GM19438 (cell line): ENCODE results near the gene INSRR.

Experiments
- ATAC-seq: cut with Tn5 transposase; IDR thresholded peaks from one replicate; pipeline ENCODE4 v1.9.1; 2021; ENCODE audit warnings: low read depth; ENCODE audit not compliant: unreplicated experiment

The INSRR gene

GRCh38 chr1:156809711-156810366 is 49.1 kb downstream of the INSRR start:
- ATAC-seq, result no peak

GRCh38 chr1:156809281-156809680 is 49.6 kb downstream of the INSRR start:
- ATAC-seq, result no peak

GRCh38 chr1:156808186-156809030 is 50.5 kb downstream of the INSRR start:
- ATAC-seq, result no peak

- ATAC-seq, result no peak
These were observed 51.3 kb downstream of the INSRR start for GRCh38 chr1:156807627-156808026.

- ATAC-seq, result no peak
These were observed 52.1 kb downstream of the INSRR start for GRCh38 chr1:156806512-156807440.

- no peak for ATAC-seq
These were observed 53.0 kb downstream of the INSRR start for GRCh38 chr1:156805766-156806511.

GRCh38 chr1:156804572-156805243 is 54.2 kb downstream of the INSRR start:
- no peak for ATAC-seq

GRCh38 chr1:156804026-156804425 is 54.9 kb downstream of the INSRR start:
- ATAC-seq, result no peak

GRCh38 chr1:156803086-156803851 is 55.6 kb downstream of the INSRR start:
- no peak for ATAC-seq

- ATAC-seq, result no peak
These were observed 56.4 kb downstream of the INSRR start for GRCh38 chr1:156802421-156802935.

- no peak for ATAC-seq
These were observed 57.4 kb downstream of the INSRR start for GRCh38 chr1:156801409-156802121.

GRCh38 chr1:156797212-156797871 is 61.6 kb downstream of the INSRR start:
- no peak for ATAC-seq

- peak; percentile 77 for ATAC-seq
These were observed 62.4 kb downstream of the INSRR start for GRCh38 chr1:156796340-156797097.

- ATAC-seq, result no peak
These were observed 63.1 kb downstream of the INSRR start for GRCh38 chr1:156795787-156796186.

GRCh38 chr1:156795374-156795733 is 63.6 kb downstream of the INSRR start:
- no peak for ATAC-seq

- ATAC-seq, result no peak
These were observed 64.2 kb downstream of the INSRR start for GRCh38 chr1:156794506-156795373.
